ENCODE measurements around the gene CRYAB. TPM values are rescaled to one million over a fixed set of nuclear protein-coding genes. Genes with fewer than 3 reads are reported as not detected.

The CRYAB gene
- total RNA-seq, 3 donors from 2014 or later (not counting 1 experiment from before 2014, with no cell fraction given), result not detected

DNA sequence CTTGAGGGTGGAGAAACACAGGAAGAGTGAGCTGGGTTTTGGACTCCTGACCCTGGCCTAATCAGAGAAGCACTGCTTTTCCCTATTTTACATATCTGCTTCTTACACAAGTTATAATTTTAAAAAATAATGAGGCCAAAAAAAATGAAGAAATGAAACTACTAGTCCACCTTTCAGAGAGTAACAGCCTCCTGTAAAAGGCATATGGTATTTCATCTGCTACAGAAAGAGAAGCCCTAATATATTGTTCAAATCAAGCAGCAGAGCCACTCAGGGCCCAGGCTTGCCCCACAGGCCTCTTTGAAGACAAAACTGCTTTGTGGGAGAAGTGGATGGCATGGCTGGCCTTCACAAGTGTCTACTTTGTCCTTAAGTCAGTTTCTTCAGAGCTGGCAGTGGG, 35.6 kb upstream of the CRYAB start:
- H3K27me3 ChIP-seq (ENCODE audit: control insufficient read depth, insufficient read depth, low read length), result no peaks in the 10 kb centered on the region
- no peak for DNase-seq
- no peak overlapping the region for H3K4me3 ChIP-seq (ENCODE audit: low read length)
- Mint-ChIP-seq H3K4me3 (no peak overlapping the region), H3K36me3 (no peaks in the 10 kb centered on the region), H3K4me1 (peaks cover 11 to 22% of the 10 kb centered on the region in 2 donors), H3K27me3 (ENCODE audit: low read depth in 2 of 2) (peaks cover 0 to 2% of the 10 kb centered on the region in 2 donors), H3K9me3 (no peaks in the 10 kb centered on the region), H3K27ac (no peak overlapping the region)
- TF ChIP-seq, protein P1, sequence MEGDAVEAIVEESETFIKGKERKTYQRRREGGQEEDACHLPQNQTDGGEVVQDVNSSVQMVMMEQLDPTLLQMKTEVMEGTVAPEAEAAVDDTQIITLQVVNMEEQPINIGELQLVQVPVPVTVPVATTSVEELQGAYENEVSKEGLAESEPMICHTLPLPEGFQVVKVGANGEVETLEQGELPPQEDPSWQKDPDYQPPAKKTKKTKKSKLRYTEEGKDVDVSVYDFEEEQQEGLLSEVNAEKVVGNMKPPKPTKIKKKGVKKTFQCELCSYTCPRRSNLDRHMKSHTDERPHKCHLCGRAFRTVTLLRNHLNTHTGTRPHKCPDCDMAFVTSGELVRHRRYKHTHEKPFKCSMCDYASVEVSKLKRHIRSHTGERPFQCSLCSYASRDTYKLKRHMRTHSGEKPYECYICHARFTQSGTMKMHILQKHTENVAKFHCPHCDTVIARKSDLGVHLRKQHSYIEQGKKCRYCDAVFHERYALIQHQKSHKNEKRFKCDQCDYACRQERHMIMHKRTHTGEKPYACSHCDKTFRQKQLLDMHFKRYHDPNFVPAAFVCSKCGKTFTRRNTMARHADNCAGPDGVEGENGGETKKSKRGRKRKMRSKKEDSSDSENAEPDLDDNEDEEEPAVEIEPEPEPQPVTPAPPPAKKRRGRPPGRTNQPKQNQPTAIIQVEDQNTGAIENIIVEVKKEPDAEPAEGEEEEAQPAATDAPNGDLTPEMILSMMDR (IDR thresholded peaks at IDR 0.05), result no peak
- peaks cover 7% of the 10 kb centered on the region for H3K4me1 ChIP-seq (ENCODE audit: control insufficient read depth, insufficient read depth, low read length)
- intact Hi-C loops (cut with micrococcal nuclease), result no loop called here
- H3K9me3 ChIP-seq (ENCODE audit: control insufficient read depth, insufficient read depth, low read length), result no peaks in the 10 kb centered on the region
- H3K36me3 ChIP-seq (ENCODE audit: control insufficient read depth, insufficient read depth, low read length), result no peaks in the 10 kb centered on the region
- no peak overlapping the region for H3K27ac ChIP-seq (ENCODE audit: low read length)
- ATAC-seq, result no peak

DNA sequence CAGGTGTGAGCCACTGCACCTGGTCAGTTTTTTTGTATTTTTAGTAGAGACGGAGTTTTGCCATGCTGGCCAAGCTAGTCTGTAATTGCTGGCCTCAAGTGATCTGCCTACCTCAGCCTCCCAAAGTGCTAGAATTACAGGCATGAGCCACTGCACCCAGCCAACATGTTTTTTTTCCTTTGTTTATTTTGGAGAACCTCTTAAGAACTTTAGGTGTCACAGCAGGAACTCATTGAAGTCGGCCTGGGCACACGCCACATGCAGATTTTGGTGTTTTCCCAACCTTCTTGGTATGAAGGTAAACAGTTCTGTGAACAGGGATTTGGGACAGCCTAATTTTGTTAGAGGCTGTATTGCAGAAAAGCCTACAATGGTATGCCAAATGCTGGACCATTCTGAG, 34.9 kb upstream of the CRYAB start:
- TF ChIP-seq, protein P1 (IDR thresholded peaks at IDR 0.05), result no peak
- Mint-ChIP-seq H3K4me3 (no peak overlapping the region), H3K27ac (no peak overlapping the region), H3K9me3 (no peaks in the 10 kb centered on the region), H3K36me3 (no peaks in the 10 kb centered on the region), H3K27me3 (ENCODE audit: low read depth in 2 of 2) (peaks cover 0 to 2% of the 10 kb centered on the region in 2 donors), H3K4me1 (peaks cover 11 to 22% of the 10 kb centered on the region in 2 donors)
- WGBS (ENCODE audit: insufficient coverage), result 100% methylated on average over 3 of the region's 3 CpGs
- peaks cover 7% of the 10 kb centered on the region for H3K4me1 ChIP-seq (ENCODE audit: control insufficient read depth, insufficient read depth, low read length)
- no peaks in the 10 kb centered on the region for H3K36me3 ChIP-seq (ENCODE audit: control insufficient read depth, insufficient read depth, low read length)
- ATAC-seq (no peak), DNase-seq (no peak)
- no peaks in the 10 kb centered on the region for H3K27me3 ChIP-seq (ENCODE audit: control insufficient read depth, insufficient read depth, low read length)
- no peak overlapping the region for H3K4me3 ChIP-seq (ENCODE audit: low read length)
- intact Hi-C loops (cut with micrococcal nuclease), result no loop called here
- H3K9me3 ChIP-seq (ENCODE audit: control insufficient read depth, insufficient read depth, low read length), result no peaks in the 10 kb centered on the region
- no peak overlapping the region for H3K27ac ChIP-seq (ENCODE audit: low read length)

DNA sequence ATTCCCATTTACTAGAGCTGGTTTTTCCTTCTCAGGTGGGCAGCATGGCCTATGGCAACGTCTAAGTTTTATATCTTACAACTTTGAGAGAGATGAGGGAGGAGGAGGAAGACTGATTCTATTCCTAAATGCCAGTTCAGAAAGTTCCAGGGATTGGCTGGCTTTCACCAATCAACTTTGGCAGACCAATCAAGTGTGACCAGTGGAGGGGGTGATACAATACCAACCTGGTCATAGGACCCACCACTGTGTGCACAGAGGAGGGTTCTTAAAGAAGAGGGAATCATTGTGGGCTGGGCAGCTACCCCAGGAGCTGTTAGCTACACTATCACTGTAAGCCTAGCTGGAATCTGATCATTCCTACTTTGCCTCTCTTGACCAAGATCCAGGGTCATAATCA, 33.6 kb upstream of the CRYAB start:
- Histone ChIP-seq H3K27ac (ENCODE audit: low read length) (no peak overlapping the region), H3K4me1 (ENCODE audit: control insufficient read depth, insufficient read depth, low read length) (peaks cover 7% of the 10 kb centered on the region), H3K9me3 (ENCODE audit: control insufficient read depth, insufficient read depth, low read length) (no peaks in the 10 kb centered on the region), H3K36me3 (ENCODE audit: control insufficient read depth, insufficient read depth, low read length) (no peaks in the 10 kb centered on the region), H3K27me3 (ENCODE audit: control insufficient read depth, insufficient read depth, low read length) (no peaks in the 10 kb centered on the region), H3K4me3 (ENCODE audit: low read length) (no peak overlapping the region)
- TF ChIP-seq, protein P1 (IDR thresholded peaks at IDR 0.05), result no peak
- ATAC-seq (no peak), DNase-seq (no peak)
- Mint-ChIP-seq H3K9me3 (no peaks in the 10 kb centered on the region), H3K36me3 (no peaks in the 10 kb centered on the region), H3K4me3 (no peak overlapping the region), H3K4me1 (peaks cover 11 to 22% of the 10 kb centered on the region in 2 donors), H3K27ac (no peak overlapping the region), H3K27me3 (ENCODE audit: low read depth in 2 of 2) (peaks cover 2 to 7% of the 10 kb centered on the region in 2 donors)
- WGBS (ENCODE audit: insufficient coverage), result 83% methylated on average over 1 of the region's 1 CpG
- intact Hi-C loops (cut with micrococcal nuclease), result no loop called here

DNA sequence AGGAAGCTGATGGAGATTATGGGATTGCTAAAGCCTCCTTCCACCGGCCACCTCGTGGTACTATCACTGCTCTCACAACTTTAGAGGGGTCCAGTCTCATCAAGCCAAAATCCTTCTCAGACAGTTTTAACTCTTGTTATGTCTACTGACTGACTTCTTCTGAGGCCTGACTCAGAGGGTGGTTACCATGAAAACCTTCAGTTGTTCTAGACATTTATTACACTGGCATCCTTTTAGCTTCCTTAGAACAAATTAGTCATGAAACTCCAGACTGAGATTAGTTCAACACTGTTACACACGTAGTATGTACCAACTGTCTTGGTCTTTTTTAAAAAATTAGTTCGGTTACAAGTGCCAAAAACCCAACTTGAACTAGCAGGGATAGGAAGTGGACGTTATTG, 33.1 kb upstream of the CRYAB start:
- 79% methylated on average over 5 of the region's 5 CpGs for WGBS (ENCODE audit: insufficient coverage)
- H3K36me3 Mint-ChIP-seq, result no peaks in the 10 kb centered on the region
- no peaks in the 10 kb centered on the region for H3K27me3 ChIP-seq (ENCODE audit: control insufficient read depth, insufficient read depth, low read length)
- H3K4me3 ChIP-seq (ENCODE audit: low read length), result no peak overlapping the region
- no peak overlapping the region for H3K4me3 Mint-ChIP-seq
- intact Hi-C loops (cut with micrococcal nuclease), result no loop called here
- H3K9me3 Mint-ChIP-seq, result no peaks in the 10 kb centered on the region
- no peak for ATAC-seq
- no peaks in the 10 kb centered on the region for H3K9me3 ChIP-seq (ENCODE audit: control insufficient read depth, insufficient read depth, low read length)
- peaks cover 6% of the 10 kb centered on the region for H3K4me1 ChIP-seq (ENCODE audit: control insufficient read depth, insufficient read depth, low read length)
- H3K36me3 ChIP-seq (ENCODE audit: control insufficient read depth, insufficient read depth, low read length), result no peaks in the 10 kb centered on the region
- no peak for DNase-seq
- no peak overlapping the region for H3K27ac ChIP-seq (ENCODE audit: low read length)
- peaks cover 2 to 7% of the 10 kb centered on the region in 2 donors for H3K27me3 Mint-ChIP-seq (ENCODE audit: low read depth in 2 of 2)
- TF ChIP-seq, protein P1 (IDR thresholded peaks at IDR 0.05), result no peak
- H3K27ac Mint-ChIP-seq, result no peak overlapping the region
- peaks cover 5 to 18% of the 10 kb centered on the region in 2 donors for H3K4me1 Mint-ChIP-seq

Data from natural killer cell (primary cell).